AML-193 (cell line): ENCODE data around the gene CFAP52.
A peak's percentile ranks its signal among the peaks of the same experiment; 100 is the strongest.
"Not testable (repeated sequence)": the region's sequence is repeated elsewhere in the genome, so short reads cannot be mapped to it uniquely, and the experiment has no call there.

ENCODE experiments used
- DNase-seq, 2 experiments: peaks; one replicate each; lab custom pipeline; 2025; lab: John Stamatoyannopoulos, UW

CFAP52 gene

DNA sequence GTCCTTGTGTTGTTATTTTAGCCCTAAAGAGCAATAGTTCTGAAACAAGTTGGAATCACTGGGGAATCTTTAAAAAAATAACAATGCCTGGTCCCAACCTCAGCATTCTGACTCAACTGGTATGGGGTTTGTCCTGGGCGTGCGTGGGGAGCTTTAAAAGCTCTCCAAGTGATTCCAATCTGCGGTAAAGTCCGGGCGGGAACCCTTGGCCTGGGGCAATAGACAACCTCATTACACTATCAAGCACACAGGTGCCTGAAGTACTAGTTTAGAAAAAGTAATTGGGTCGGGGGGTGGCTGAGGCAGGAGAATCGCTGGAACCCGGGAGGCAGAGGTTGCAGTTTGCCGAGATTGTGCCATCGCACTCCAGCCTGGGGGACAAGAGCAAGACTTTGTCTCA is 5.2 kb upstream of the CFAP52 start:
- no peak for DNase-seq

- DNase-seq: peak; percentile 55 to 56
These were observed 901 bp upstream of the CFAP52 start, which contains the start of gene STX8 for GRCh38 chr17:9575381-9576101. Gene STX8, minus strand, starts transcription at chr17:9575820. Its CDS starts 12 bp downstream, at chr17:9575808.

GRCh38 chr17:9577373-9577709 is 899 bp downstream of the CFAP52 start:
- DNase-seq: no peak

DNA sequence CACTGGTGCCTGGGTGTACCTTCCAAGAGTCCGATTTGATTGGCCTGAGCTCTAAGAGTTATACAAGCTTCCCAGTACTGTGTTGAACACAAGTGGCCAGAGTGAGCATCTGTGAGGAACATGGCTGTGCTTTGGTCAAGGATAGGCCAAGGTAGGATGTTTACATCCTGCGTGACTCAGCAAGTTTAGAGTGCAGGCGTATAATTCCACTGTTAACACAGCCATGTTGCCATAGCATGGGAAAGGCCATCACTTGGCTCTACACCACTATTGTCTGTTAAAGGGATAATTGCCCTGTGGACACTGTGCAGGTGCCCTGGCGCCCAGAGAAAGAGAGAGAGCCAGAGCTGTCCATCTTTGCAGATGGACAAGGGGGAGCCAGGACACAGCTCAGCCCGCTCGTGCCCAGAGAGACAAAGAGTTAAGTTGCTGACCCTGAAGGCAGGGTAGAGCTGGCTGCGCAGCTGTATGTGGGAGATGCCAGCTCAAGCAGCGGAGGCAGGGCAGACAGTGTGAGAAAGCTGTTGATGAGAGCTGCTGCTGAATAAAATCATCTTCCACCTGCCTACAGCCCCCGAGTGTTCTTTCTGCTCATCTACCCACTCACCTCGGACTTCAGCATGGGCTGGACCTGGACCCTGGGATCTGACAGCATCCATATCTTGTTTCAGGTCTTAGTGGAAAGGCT is 11.7 kb downstream of the CFAP52 start:
- DNase-seq: no peak

GRCh38 chr17:9594065-9594464 is 17.6 kb downstream of the CFAP52 start:
- DNase-seq: no peak

DNA sequence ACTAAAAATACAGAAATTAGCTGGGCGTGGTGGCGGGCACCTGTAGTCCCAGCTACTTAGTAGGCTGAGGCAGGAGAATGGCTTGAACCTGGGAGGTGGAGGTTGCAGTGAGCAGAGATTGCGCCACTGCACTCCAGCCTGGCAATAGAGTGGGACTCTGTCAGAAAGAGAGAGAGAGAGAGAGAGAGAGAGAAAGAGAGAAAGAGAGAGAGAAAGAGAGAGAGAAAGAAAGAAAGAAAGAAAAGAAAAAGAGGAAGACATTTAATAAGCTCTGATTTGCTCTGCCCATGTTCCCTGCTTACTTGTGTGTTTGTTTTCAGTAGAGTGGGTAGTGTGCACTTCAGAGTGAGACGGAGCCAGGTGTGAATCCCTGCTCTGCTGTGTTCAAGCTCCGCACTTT is 21.2 kb downstream of the CFAP52 start:
- not testable (repeated sequence) for DNase-seq

- no peak for DNase-seq
These were observed 22.2 kb downstream of the CFAP52 start for GRCh38 chr17:9598661-9599060.

GRCh38 chr17:9604583-9604982 is 28.1 kb downstream of the CFAP52 start:
- not testable (repeated sequence) for DNase-seq

DNA sequence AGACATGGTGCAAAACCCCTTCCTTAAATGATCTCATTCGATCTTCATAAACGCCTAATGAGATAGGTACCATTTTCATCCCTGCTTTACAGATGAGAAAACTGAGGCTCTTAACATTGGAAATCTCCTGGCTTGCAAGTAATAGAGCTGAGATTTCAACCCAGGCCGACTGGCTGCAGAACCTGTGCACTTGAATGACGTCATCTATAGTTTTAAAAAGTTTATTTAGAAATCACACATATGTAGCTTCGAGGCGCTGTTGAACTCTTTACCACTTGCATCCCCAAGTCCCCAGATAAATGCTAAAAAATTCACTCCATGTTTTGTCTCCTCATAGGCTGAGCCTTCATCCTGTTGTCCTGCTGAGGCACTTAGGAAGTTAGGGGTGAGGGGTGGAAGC is 30.0 kb downstream of the CFAP52 start:
- DNase-seq: no peak

- DNase-seq: not testable (repeated sequence)
These were observed 30.6 kb downstream of the CFAP52 start for GRCh38 chr17:9607058-9607457.

- no peak for DNase-seq
These were observed 35.1 kb downstream of the CFAP52 start for GRCh38 chr17:9611557-9611956.

DNA sequence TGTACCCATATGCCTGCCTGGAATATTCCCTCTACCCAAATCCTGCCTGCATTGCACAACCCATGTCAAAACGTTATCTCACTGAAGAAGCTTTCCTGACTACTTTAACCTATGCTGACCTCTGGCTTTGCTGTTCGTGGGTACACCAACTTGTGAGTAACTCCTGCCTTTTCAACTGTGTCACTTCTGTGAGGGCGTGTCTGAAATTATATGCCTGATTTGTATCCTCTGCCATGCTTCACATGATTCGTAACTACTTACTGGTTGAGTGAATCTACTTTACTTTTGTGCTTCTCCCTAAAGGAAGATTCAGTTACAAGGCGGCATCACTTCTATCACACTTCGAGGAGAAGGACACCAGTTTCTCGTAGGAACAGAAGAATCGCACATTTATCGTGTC is 35.6 kb downstream of the CFAP52 start:
- DNase-seq: no peak

- no peak for DNase-seq
These were observed 39.0 kb downstream of the CFAP52 start for GRCh38 chr17:9615486-9615885.

- DNase-seq: no peak
These were observed 46.5 kb downstream of the CFAP52 start for GRCh38 chr17:9622961-9623360.

- DNase-seq: no peak
These were observed 52.1 kb downstream of the CFAP52 start for GRCh38 chr17:9628509-9628908.

DNA sequence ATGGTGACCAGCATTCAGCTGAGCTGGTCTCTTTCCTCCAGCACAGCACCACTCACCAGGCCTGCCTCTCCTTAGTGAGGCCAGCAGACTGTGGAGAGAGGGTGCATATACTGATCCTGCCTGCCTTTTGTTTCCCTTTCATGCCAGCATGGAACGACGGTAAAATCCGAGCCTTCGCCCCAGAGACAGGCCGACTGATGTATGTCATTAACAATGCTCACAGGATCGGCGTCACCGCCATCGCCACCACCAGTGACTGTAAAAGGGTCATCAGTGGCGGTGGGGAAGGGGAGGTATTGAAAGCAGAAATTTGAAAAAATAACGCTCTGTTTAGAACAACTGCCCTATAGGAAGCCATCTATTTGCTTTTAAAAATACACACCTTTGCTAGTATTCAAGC is 56.3 kb downstream of the CFAP52 start:
- DNase-seq: no peak

DNA sequence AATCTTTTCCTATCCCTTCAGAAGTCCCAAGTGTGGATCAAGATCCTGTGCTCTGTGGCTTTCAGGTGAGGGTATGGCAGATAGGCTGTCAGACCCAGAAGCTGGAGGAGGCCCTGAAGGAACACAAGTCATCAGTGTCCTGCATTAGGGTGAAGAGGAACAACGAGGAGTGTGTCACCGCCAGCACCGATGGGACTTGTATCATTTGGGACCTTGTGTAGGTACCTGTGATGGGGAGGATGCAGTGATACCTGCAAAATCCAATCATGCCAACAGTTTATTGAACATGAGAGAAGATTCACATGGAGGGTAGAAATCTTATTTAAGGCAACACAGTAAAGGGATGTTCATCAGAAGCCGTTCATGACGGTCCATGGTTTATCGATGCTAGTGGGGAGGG is 58.9 kb downstream of the CFAP52 start:
- no peak for DNase-seq

- no peak for DNase-seq
These were observed 60.1 kb downstream of the CFAP52 start for GRCh38 chr17:9636501-9636900.

- DNase-seq: not testable (repeated sequence)
These were observed 63.9 kb downstream of the CFAP52 start for GRCh38 chr17:9640388-9640787.

DNA sequence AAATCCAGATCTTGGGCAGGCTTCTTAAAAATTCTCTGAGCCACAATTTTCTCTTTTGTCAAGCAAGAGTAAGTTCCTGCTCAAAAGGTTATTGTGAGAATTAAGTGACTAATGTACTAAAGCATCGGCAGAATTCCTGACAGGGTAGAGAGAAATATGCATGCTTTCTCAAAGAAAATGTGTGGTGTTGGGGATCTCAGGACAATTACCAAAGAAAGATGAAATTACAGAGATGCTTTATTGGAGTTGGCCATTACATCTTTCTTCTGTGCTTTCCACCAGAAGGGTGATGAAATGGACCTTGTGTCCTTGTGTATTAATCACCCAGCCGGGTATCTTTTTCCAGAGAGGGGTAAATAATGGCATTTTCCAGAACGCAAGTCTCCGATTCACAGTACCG is 67.2 kb downstream of the CFAP52 start:
- no peak for DNase-seq

DNA sequence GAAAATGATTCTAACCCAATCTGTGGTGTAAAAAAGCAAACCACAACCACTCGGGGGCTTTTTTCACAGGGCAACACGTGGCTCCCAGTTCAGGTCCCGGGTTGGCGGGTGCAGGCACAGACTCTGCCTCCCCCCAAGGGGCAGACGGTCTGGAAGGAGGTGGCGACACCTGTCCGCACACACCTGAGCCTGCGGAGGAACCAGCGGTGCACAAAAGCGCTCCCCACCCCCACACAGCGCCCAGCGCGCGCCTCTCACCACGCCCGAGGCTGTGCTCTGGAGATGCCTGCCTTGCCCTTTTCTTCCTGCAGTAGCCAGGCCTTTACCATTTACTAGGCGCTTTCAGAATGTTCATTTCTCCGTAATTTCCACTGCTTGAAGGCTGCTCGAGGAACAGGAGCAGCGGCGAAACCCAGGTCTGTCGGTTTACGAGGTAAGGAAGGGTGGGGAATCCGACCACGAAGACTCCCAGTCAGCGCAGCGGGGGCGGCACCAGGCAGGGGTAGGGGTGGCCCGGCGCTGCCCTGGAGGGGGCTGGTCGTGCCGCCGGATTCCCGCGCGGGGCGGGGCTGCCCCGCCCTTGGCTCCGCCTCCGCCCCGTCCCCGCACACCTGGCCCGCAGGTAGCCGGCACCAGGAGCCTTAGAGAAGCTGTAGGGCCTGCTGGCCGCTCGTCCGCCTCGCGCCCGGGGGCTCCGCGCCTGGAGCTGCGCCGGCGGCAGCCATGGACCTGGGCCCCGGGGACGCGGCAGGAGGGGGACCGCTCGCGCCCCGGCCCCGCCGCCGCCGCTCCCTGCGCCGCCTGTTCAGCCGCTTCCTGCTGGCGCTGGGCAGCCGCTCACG is 68.7 kb downstream of the CFAP52 start, which contains the start of gene USP43:
Gene USP43 (plus strand): TSS at position 608 of the 842 bp plus-strand sequence. CDS start 116 bp downstream, at position 724.
- DNase-seq: peak in 1 of 2 experiments; percentile 0

DNA sequence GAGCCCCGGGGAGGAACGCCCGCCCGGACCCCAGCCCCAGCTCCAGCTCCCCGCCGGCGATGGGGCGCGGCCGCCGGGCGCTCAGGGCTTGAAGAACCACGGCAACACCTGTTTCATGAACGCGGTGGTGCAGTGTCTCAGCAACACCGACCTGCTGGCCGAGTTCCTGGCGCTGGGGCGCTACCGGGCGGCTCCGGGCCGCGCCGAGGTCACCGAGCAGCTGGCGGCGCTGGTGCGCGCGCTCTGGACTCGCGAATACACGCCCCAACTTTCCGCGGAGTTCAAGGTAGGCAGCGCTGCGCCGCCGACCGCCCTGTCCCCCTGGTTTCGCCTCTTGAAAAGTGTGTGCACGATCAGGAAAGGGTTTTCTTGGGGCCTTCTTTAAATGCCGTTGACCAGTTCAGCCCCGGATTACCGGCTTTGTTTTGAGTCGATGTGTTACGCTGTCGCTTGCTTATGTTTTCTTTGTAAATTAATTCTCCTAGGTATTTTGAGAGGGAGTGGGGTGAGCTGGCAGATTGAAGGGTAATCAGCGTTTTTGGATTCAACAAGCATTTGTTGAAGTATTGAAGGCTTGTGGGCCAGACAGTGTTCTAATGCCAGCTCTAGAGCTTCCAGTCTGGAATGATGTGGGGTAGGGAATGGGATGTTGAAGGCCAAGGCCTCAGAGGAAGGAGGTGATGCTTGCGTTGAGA is 69.6 kb downstream of the CFAP52 start:
- peak in 1 of 2 experiments; percentile 3 for DNase-seq
